ENCODE measurements around the gene PITPNM3.

PITPNM3 gene

GRCh38 chr17:6464446-6465041 is 91.8 kb downstream of the PITPNM3 start:
- TF ChIP-seq POLR2AphosphoS5 (IDR thresholded peaks at IDR 0.05; ENCODE audit: low read depth, low read length) (no peak), TAF1 (IDR thresholded peaks at IDR 0.05; ENCODE audit: low read depth, low read length) (no peak)
- no peak for DNase-seq (ENCODE audit: insufficient read length, low spot score)
- no peak for FAIRE-seq

DNA sequence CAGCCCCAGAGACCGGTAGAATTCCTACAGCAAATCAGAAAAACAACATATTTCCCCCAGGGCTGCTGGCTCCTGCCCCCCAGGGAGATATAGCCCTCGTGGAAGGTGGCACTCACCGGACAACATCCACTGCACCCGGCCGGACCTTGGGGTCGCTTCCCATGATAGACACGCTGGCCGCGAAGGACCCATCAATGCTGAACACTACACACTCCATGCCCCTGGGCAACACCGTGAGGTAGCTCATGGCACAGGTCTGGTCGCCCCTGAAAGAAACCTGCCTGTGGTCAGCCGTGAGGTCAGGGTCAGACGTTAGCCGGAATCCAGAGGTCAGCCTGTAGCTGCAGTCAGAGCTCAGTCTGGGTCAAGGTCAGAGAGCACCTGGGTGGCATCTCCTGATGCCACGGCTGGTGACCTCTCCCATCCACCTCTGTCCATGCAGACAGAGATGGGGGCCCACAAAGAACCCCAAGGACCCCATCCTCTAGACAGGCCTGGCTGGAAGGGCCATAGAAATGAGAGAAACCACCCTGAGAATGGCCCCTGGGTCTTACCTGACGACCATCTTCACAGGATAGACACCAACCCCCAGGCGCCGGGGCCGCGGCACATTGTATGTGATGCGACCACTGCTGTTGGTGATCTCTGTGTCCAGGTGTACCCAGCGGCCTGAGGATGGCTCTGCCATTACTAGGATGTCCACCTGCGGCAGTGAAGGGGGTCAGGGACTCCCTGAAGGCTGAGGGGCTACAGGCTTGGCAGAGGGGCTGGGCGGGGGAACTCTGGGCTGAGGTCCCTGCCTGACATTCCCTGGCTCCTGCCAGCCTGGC is 92.5 kb downstream of the PITPNM3 start:
- no peak for FAIRE-seq
- no peak for TF ChIP-seq POLR2AphosphoS5 (IDR thresholded peaks at IDR 0.05; ENCODE audit: low read depth, low read length)

GRCh38 chr17:6462692-6463091 is 93.7 kb downstream of the PITPNM3 start:
- FAIRE-seq (no peak), DNase-seq (ENCODE audit: insufficient read length, low spot score) (no peak)
- TF ChIP-seq POLR2A (IDR thresholded peaks at IDR 0.05; ENCODE audit: low read depth, low read length) (no peak), TAF1 (IDR thresholded peaks at IDR 0.05; ENCODE audit: low read depth, low read length) (no peak), POU2F2 (IDR thresholded peaks at IDR 0.05; ENCODE audit: low read depth, low read length) (no peak), POLR2AphosphoS5 (IDR thresholded peaks at IDR 0.05; ENCODE audit: low read depth, low read length) (no peak), SPI1 (IDR thresholded peaks at IDR 0.05; ENCODE audit: low read depth, low read length) (no peak), PAX5 (IDR thresholded peaks at IDR 0.05; ENCODE audit: insufficient read depth, low read length, severe bottlenecking) (no peak)

More for the DNA sequence above, 92.5 kb downstream of the PITPNM3 start:
- no peak for DNase-seq (ENCODE audit: insufficient read length, low spot score)

- FAIRE-seq (no peak), DNase-seq (ENCODE audit: insufficient read length, low spot score) (no peak)
These were observed 94.4 kb downstream of the PITPNM3 start for GRCh38 chr17:6461792-6462524.

GRCh38 chr17:6461246-6461645 is 95.1 kb downstream of the PITPNM3 start:
- TF ChIP-seq PAX5 (IDR thresholded peaks at IDR 0.05; ENCODE audit: insufficient read depth, low read length, severe bottlenecking), result no peak
- TF ChIP-seq TAF1 (IDR thresholded peaks at IDR 0.05; ENCODE audit: low read depth, low read length), result no peak
- TF ChIP-seq POLR2A (IDR thresholded peaks at IDR 0.05; ENCODE audit: low read depth, low read length), result no peak
- TF ChIP-seq POLR2AphosphoS5 (IDR thresholded peaks at IDR 0.05; ENCODE audit: low read depth, low read length), result no peak
- TF ChIP-seq POU2F2 (IDR thresholded peaks at IDR 0.05; ENCODE audit: low read depth, low read length), result no peak
- TF ChIP-seq SPI1 (IDR thresholded peaks at IDR 0.05; ENCODE audit: low read depth, low read length), result no peak
- FAIRE-seq, result no peak
- no peak for DNase-seq (ENCODE audit: insufficient read length, low spot score)

More at GRCh38 chr17:6461792-6462524, 94.4 kb downstream of the PITPNM3 start:
- no peak for TF ChIP-seq POLR2A (IDR thresholded peaks at IDR 0.05; ENCODE audit: low read depth, low read length)
- TF ChIP-seq TAF1 (IDR thresholded peaks at IDR 0.05; ENCODE audit: low read depth, low read length), result no peak
- TF ChIP-seq SPI1 (IDR thresholded peaks at IDR 0.05; ENCODE audit: low read depth, low read length), result no peak
- no peak for TF ChIP-seq POLR2AphosphoS5 (IDR thresholded peaks at IDR 0.05; ENCODE audit: low read depth, low read length)
- TF ChIP-seq POU2F2 (IDR thresholded peaks at IDR 0.05; ENCODE audit: low read depth, low read length), result no peak
- no peak for TF ChIP-seq PAX5 (IDR thresholded peaks at IDR 0.05; ENCODE audit: insufficient read depth, low read length, severe bottlenecking)

DNA sequence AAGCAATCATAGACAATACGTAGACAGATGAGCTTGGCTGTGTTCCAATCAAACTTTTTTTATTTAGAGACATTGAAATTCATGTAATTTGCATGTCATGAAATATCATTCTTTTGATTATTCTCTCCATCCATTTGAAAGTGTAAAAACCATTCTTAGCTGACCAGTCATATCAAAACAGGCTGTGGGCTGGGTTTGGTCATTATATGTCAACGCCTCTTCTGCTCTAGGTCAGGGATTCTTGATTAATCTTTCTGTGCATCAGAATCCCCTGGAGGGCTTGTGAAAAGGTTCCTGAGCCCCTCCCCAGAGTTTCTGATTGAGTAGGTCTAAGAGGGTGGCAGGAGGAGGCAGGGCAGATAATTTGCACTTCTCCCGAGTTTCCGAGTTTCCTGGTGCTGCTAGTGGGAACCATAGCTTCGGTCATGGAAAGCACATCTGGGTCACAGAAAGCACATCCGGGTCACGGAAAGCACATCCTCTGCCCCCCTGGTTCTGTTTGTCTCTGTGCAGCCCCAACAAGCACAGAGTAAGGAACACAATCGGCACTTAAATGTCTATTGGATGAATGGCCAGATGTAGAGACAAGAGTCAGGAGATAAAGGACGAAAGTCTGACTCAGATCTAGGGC is 95.7 kb downstream of the PITPNM3 start:
- no peak for FAIRE-seq
- TF ChIP-seq TAF1 (IDR thresholded peaks at IDR 0.05; ENCODE audit: low read depth, low read length), result no peak
- DNase-seq (ENCODE audit: insufficient read length, low spot score), result no peak

GRCh38 chr17:6458460-6458950 is 97.8 kb downstream of the PITPNM3 start:
- FAIRE-seq, result no peak
- DNase-seq (ENCODE audit: insufficient read length, low spot score), result no peak
- TF ChIP-seq POLR2AphosphoS5 (IDR thresholded peaks at IDR 0.05; ENCODE audit: low read depth, low read length), result no peak
- TF ChIP-seq TAF1 (IDR thresholded peaks at IDR 0.05; ENCODE audit: low read depth, low read length), result no peak
- TF ChIP-seq POLR2A (IDR thresholded peaks at IDR 0.05; ENCODE audit: low read depth, low read length), result no peak
- TF ChIP-seq POU2F2 (IDR thresholded peaks at IDR 0.05; ENCODE audit: low read depth, low read length), result no peak
- no peak for TF ChIP-seq SPI1 (IDR thresholded peaks at IDR 0.05; ENCODE audit: low read depth, low read length)
- TF ChIP-seq PAX5 (IDR thresholded peaks at IDR 0.05; ENCODE audit: insufficient read depth, low read length, severe bottlenecking), result no peak

DNA sequence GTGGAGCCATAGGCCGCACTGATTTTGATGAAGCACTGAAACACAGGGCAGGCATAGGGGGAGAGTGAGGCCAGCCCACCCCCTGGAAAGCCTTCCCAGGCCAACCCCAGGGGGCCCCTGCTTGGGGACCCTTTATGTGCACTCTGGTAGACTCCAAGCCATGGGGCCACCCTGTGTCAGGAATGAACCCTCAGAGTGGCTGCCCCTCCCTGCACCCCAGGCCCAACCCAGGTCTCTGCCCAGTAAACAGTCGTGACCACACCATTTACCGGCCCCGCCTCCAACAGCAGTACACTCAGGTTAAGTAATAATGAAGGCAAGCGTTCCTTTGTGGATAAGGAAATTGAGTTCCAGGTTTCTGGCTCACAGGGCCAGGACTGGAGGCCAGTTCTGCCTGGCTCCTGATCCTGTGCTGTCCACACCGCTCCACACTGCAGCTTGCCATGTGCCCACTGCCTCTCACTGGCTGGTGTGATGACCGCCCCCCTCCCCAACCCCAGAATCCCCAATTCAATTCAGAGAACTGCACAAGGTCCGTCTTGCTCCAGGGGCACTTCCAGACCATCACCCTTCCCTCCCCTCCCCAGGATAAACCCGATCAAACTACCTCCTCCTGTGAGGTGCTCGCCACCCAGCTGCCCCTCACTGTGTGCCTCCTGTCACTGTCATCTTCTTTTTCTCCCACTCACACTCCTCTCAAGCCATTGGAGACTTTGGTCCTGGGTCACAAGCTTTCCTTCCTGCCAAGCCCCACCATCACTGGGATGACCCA is 98.5 kb downstream of the PITPNM3 start:
- TF ChIP-seq TAF1 (IDR thresholded peaks at IDR 0.05; ENCODE audit: low read depth, low read length) (no peak), POU2F2 (IDR thresholded peaks at IDR 0.05; ENCODE audit: low read depth, low read length) (no peak), POLR2A (IDR thresholded peaks at IDR 0.05; ENCODE audit: low read depth, low read length) (no peak), POLR2AphosphoS5 (IDR thresholded peaks at IDR 0.05; ENCODE audit: low read depth, low read length) (no peak), PAX5 (IDR thresholded peaks at IDR 0.05; ENCODE audit: insufficient read depth, low read length, severe bottlenecking) (no peak), SPI1 (IDR thresholded peaks at IDR 0.05; ENCODE audit: low read depth, low read length) (no peak)
- DNase-seq (ENCODE audit: insufficient read length, low spot score), result no peak
- FAIRE-seq, result no peak
